ENCODE results near the gene EFNA4. TPM values are rescaled to one million over a fixed set of nuclear protein-coding genes. Genes with fewer than 3 reads are reported as not detected.
A peak's percentile ranks its signal among the peaks of the same experiment; 100 is the strongest.

The EFNA4 gene
- polyA plus RNA-seq, 2 donors = 14.7 to 16.2 TPM

DNA sequence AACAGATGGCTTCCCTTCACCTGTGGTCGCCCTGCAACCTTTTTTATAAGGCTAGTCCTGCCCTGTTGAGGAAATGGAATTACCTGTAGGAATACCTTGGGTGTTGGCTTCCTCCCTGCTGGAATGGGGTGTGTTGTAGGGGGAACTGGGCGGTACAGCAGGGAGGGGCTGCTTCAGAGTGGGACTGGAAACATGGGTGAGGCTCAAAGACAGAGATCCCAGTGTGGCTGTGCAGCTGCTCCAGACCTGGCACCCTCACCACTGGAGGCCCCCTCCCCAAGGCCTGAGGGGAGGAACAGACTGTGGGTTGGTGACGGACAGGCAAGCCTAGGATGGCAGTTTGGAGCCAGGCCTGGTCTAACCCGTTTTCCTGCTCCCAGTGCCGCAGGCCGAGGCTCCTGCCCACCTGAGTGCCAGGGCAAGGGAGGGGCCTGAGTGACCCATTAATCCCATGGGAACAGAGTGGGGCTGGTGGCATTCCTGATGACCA is 19.6 kb downstream of the EFNA4 start:
- peaks cover 3 to 45% of the 10 kb centered on the region in 2 donors for H3K4me1 ChIP-seq (ENCODE audit: control insufficient read depth in 2 of 2, insufficient read depth in 2 of 2, low read length in 1 of 2)
- H3K4me3 ChIP-seq (ENCODE audit: low read depth in 1 of 2, low read length in 2 of 2) = no peak overlapping the region
- WGBS, 2 donors = 30 to 43% methylated on average over 6 of the region's 6 CpGs
- H3K9me3 ChIP-seq (ENCODE audit: control insufficient read depth in 2 of 2, insufficient read depth in 1 of 2, low read depth in 1 of 2, low read length in 1 of 2) = no peaks in the 10 kb centered on the region
- H3K27ac ChIP-seq (ENCODE audit: low read depth in 2 of 2, low read length in 1 of 2) = peak overlapping the region; percentile 85 to 96
- H3K27me3 ChIP-seq (ENCODE audit: control insufficient read depth in 1 of 2, insufficient read depth in 2 of 2, low read length in 2 of 2) = peaks cover 0 to 3% of the 10 kb centered on the region in 2 donors
- peaks cover 0 to 2% of the 10 kb centered on the region in 2 donors for H3K36me3 ChIP-seq (ENCODE audit: control insufficient read depth in 2 of 2, insufficient read depth in 2 of 2, low read length in 1 of 2)

GRCh38 chr1:155083865-155084721 is 20.6 kb downstream of the EFNA4 start:
- Histone ChIP-seq H3K27me3 (ENCODE audit: control insufficient read depth in 1 of 2, insufficient read depth in 2 of 2, low read length in 2 of 2) (peaks cover 0 to 3% of the 10 kb centered on the region in 2 donors), H3K4me1 (ENCODE audit: control insufficient read depth in 2 of 2, insufficient read depth in 2 of 2, low read length in 1 of 2) (peaks cover 3 to 41% of the 10 kb centered on the region in 2 donors), H3K4me3 (ENCODE audit: low read depth in 1 of 2, low read length in 2 of 2) (peak overlapping the region; percentile 59 to 63), H3K36me3 (ENCODE audit: control insufficient read depth in 2 of 2, insufficient read depth in 2 of 2, low read length in 1 of 2) (peaks cover 0 to 2% of the 10 kb centered on the region in 2 donors), H3K27ac (ENCODE audit: low read depth in 2 of 2, low read length in 1 of 2) (peak overlapping the region; percentile 85 to 96), H3K9me3 (ENCODE audit: control insufficient read depth in 2 of 2, insufficient read depth in 1 of 2, low read depth in 1 of 2, low read length in 1 of 2) (no peaks in the 10 kb centered on the region)
- WGBS, 2 donors = 22 to 24% methylated on average over 21 of the region's 21 CpGs

GRCh38 chr1:155084722-155085503 is 21.4 kb downstream of the EFNA4 start:
- Histone ChIP-seq H3K27me3 (ENCODE audit: control insufficient read depth in 1 of 2, insufficient read depth in 2 of 2, low read length in 2 of 2) (peaks cover 0 to 3% of the 10 kb centered on the region in 2 donors), H3K4me1 (ENCODE audit: control insufficient read depth in 2 of 2, insufficient read depth in 2 of 2, low read length in 1 of 2) (peaks cover 3 to 37% of the 10 kb centered on the region in 2 donors), H3K9me3 (ENCODE audit: control insufficient read depth in 2 of 2, insufficient read depth in 1 of 2, low read depth in 1 of 2, low read length in 1 of 2) (no peaks in the 10 kb centered on the region), H3K4me3 (ENCODE audit: low read depth in 1 of 2, low read length in 2 of 2) (peak overlapping the region; percentile 59 to 63), H3K27ac (ENCODE audit: low read depth in 2 of 2, low read length in 1 of 2) (peak overlapping the region; percentile 96 to 97), H3K36me3 (ENCODE audit: control insufficient read depth in 2 of 2, insufficient read depth in 2 of 2, low read length in 1 of 2) (peaks cover 0 to 2% of the 10 kb centered on the region in 2 donors)
- WGBS, 2 donors = 1% methylated on average over 56 to 67 of the region's 67 CpGs

DNA sequence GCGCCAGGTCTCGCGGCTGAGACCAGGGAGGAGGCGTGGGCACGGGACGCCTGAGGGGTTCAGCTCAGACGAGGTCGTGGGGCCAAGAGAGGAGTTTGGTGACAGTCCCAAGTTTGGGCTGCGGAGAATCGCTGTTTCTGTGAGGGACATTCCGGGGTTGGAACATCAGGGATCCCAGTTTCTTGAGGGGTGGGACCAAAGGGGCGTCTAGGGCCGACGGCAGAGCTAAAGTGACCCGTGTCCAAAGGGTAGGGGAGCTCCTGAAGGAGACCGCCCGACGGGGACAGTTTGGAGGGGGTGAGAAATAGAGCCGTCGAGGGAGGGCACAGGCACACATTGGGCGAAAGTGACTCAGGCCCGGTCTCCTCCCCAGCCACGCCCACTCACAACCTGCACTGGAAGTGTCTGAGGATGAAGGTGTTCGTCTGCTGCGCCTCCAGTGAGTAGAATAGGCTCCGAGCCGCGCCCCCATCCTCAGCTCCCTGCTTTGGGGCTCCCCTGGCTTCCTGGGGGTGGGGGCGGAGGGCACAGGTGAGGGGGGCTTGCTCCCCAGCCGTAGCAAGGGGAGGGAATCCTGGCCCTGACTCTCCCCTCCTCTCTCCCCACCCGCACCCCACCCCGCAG is 22.1 kb downstream of the EFNA4 start:
- H3K27me3 ChIP-seq (ENCODE audit: control insufficient read depth in 1 of 2, insufficient read depth in 2 of 2, low read length in 2 of 2) = peaks cover 0 to 3% of the 10 kb centered on the region in 2 donors
- peaks cover 0 to 2% of the 10 kb centered on the region in 2 donors for H3K36me3 ChIP-seq (ENCODE audit: control insufficient read depth in 2 of 2, insufficient read depth in 2 of 2, low read length in 1 of 2)
- H3K4me1 ChIP-seq (ENCODE audit: control insufficient read depth in 2 of 2, insufficient read depth in 2 of 2, low read length in 1 of 2) = peaks cover 0 to 31% of the 10 kb centered on the region in 2 donors
- H3K9me3 ChIP-seq (ENCODE audit: control insufficient read depth in 2 of 2, insufficient read depth in 1 of 2, low read depth in 1 of 2, low read length in 1 of 2) = no peaks in the 10 kb centered on the region
- H3K4me3 ChIP-seq (ENCODE audit: low read depth in 1 of 2, low read length in 2 of 2) = peak overlapping the region; percentile 59 to 63
- peak overlapping the region; percentile 96 to 97 for H3K27ac ChIP-seq (ENCODE audit: low read depth in 2 of 2, low read length in 1 of 2)
- 1 to 3% methylated on average over 25 to 32 of the region's 32 CpGs for WGBS, 2 donors

GRCh38 chr1:155086128-155086741 is 22.7 kb downstream of the EFNA4 start:
- H3K27ac ChIP-seq (ENCODE audit: low read depth in 2 of 2, low read length in 1 of 2) = peak overlapping the region; percentile 96 to 97
- 16% methylated on average over 21 to 24 of the region's 24 CpGs for WGBS, 2 donors
- H3K4me3 ChIP-seq (ENCODE audit: low read depth in 1 of 2, low read length in 2 of 2) = no peak overlapping the region
- peaks cover 0 to 3% of the 10 kb centered on the region in 2 donors for H3K27me3 ChIP-seq (ENCODE audit: control insufficient read depth in 1 of 2, insufficient read depth in 2 of 2, low read length in 2 of 2)
- H3K9me3 ChIP-seq (ENCODE audit: control insufficient read depth in 2 of 2, insufficient read depth in 1 of 2, low read depth in 1 of 2, low read length in 1 of 2) = no peaks in the 10 kb centered on the region
- H3K36me3 ChIP-seq (ENCODE audit: control insufficient read depth in 2 of 2, insufficient read depth in 2 of 2, low read length in 1 of 2) = peaks cover 0 to 2% of the 10 kb centered on the region in 2 donors
- H3K4me1 ChIP-seq (ENCODE audit: control insufficient read depth in 2 of 2, insufficient read depth in 2 of 2, low read length in 1 of 2) = peaks cover 0 to 30% of the 10 kb centered on the region in 2 donors

GRCh38 chr1:155086856-155087535 is 23.5 kb downstream of the EFNA4 start:
- 78 to 80% methylated on average over 8 of the region's 8 CpGs for WGBS, 2 donors
- H3K4me1 ChIP-seq (ENCODE audit: control insufficient read depth in 2 of 2, insufficient read depth in 2 of 2, low read length in 1 of 2) = peaks cover 3 to 26% of the 10 kb centered on the region in 2 donors
- peaks cover 0 to 2% of the 10 kb centered on the region in 2 donors for H3K36me3 ChIP-seq (ENCODE audit: control insufficient read depth in 2 of 2, insufficient read depth in 2 of 2, low read length in 1 of 2)
- no peaks in the 10 kb centered on the region for H3K9me3 ChIP-seq (ENCODE audit: control insufficient read depth in 2 of 2, insufficient read depth in 1 of 2, low read depth in 1 of 2, low read length in 1 of 2)
- no peak overlapping the region for H3K27ac ChIP-seq (ENCODE audit: low read depth in 2 of 2, low read length in 1 of 2)
- H3K4me3 ChIP-seq (ENCODE audit: low read depth in 1 of 2, low read length in 2 of 2) = no peak overlapping the region
- no peaks in the 10 kb centered on the region for H3K27me3 ChIP-seq (ENCODE audit: control insufficient read depth in 1 of 2, insufficient read depth in 2 of 2, low read length in 2 of 2)

DNA sequence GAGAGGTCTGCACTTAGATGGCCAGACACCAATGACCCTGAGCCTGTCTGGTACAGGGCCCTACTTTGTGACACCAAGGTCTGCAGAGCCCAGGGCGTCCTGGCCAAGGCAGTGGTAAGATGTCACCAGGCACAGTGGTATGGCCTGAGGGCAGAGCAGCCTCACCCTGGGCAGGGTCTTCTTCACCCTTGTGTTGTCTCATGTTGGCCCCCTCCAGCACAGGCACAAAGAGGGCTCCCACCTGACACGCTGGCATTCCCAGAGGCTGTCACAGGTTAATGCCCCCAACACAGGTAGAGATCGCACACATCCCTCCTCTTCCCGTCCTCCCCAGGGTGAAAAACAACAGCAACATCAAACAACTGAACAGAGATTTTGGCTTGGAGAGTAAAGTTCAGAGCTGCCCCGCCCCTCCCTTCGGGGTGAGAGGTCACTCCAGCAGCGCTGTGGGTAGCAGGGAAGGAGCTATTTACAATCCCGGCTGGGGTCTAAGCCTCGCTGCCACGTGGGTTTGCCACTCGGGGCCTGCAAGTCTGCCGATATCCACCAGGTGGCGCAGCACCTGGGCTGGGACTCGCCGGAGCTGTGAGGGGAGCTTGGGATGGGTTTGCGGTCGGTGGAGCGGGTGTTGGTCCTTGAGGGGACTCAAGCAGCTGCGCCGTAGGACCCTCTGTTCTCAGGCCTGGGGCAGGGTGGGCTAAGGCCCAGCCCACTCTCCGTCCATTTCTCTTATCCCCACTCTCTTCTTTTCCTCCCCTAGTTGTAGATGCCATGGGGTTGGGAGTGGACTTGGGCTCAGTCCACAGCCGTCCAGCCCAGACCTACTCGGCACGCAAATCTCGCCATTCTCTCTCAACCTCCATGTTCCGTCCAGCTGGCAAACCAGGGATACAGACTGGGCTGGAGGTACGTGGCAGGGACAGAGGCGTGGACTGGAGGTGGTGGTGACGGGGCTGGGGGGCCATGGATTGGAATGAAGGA is 27.8 kb downstream of the EFNA4 start:
- H3K4me3 ChIP-seq (ENCODE audit: low read depth in 1 of 2, low read length in 2 of 2) = no peak overlapping the region
- peaks cover 0 to 2% of the 10 kb centered on the region in 2 donors for H3K36me3 ChIP-seq (ENCODE audit: control insufficient read depth in 2 of 2, insufficient read depth in 2 of 2, low read length in 1 of 2)
- peaks cover 3 to 12% of the 10 kb centered on the region in 2 donors for H3K4me1 ChIP-seq (ENCODE audit: control insufficient read depth in 2 of 2, insufficient read depth in 2 of 2, low read length in 1 of 2)
- no peaks in the 10 kb centered on the region for H3K9me3 ChIP-seq (ENCODE audit: control insufficient read depth in 2 of 2, insufficient read depth in 1 of 2, low read depth in 1 of 2, low read length in 1 of 2)
- no peak overlapping the region for H3K27ac ChIP-seq (ENCODE audit: low read depth in 2 of 2, low read length in 1 of 2)
- no peaks in the 10 kb centered on the region for H3K27me3 ChIP-seq (ENCODE audit: control insufficient read depth in 1 of 2, insufficient read depth in 2 of 2, low read length in 2 of 2)
- 17 to 19% methylated on average over 29 of the region's 29 CpGs for WGBS, 2 donors

DNA sequence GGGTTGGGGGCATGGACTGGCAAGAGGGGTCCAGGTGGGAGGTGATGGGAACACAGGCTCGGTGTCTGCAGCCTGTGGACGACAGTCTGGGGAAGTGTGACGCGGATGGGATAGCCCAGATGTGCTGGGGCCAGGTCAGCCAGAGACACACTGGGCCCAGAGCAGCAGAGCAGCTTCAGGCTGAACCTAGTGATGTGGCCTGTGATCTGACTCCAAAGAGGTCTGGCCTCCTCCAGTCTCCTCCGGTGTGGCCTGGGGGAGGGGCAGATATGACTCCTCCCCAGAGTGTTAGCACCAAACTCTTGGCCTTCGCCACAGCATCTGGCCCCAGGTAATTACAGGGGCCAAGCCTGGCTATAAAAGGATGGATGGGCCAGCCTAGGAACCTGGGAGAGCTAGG is 28.6 kb downstream of the EFNA4 start:
- WGBS, 2 donors = 79 to 86% methylated on average over 3 to 6 of the region's 6 CpGs

More for the DNA sequence above, 28.6 kb downstream of the EFNA4 start:
- Histone ChIP-seq H3K4me3 (ENCODE audit: low read depth in 1 of 2, low read length in 2 of 2) (no peak overlapping the region), H3K9me3 (ENCODE audit: control insufficient read depth in 2 of 2, insufficient read depth in 1 of 2, low read depth in 1 of 2, low read length in 1 of 2) (no peaks in the 10 kb centered on the region), H3K4me1 (ENCODE audit: control insufficient read depth in 2 of 2, insufficient read depth in 2 of 2, low read length in 1 of 2) (peaks cover 3 to 10% of the 10 kb centered on the region in 2 donors), H3K36me3 (ENCODE audit: control insufficient read depth in 2 of 2, insufficient read depth in 2 of 2, low read length in 1 of 2) (no peaks in the 10 kb centered on the region), H3K27ac (ENCODE audit: low read depth in 2 of 2, low read length in 1 of 2) (no peak overlapping the region), H3K27me3 (ENCODE audit: control insufficient read depth in 1 of 2, insufficient read depth in 2 of 2, low read length in 2 of 2) (no peaks in the 10 kb centered on the region)

All from esophagus (tissue), 2 donors.